ENCODE results near the gene LGI4.
"Not testable (repeated sequence)": the region's sequence is repeated elsewhere in the genome, so short reads cannot be mapped to it uniquely, and the experiment has no call there.

Gene LGI4

GRCh38 chr19:35106291-35106583 is 28.6 kb downstream of the LGI4 start:
- TF ChIP-seq POLR2A (IDR thresholded peaks at IDR 0.05; ENCODE audit: low read length): no peak
- TF ChIP-seq GATA1 (IDR thresholded peaks at IDR 0.05; ENCODE audit: low read depth, low read length): no peak
- DNase-seq: no peak

- TF ChIP-seq POLR2A (IDR thresholded peaks at IDR 0.05; ENCODE audit: low read length): no peak
- TF ChIP-seq GATA1 (IDR thresholded peaks at IDR 0.05; ENCODE audit: low read depth, low read length): no peak
- peak in 1 of 2 experiments; percentile 13 for DNase-seq
Observed at GRCh38 chr19:35105411-35106290, 29.2 kb downstream of the LGI4 start.

GRCh38 chr19:35105047-35105410 is 29.8 kb downstream of the LGI4 start:
- TF ChIP-seq POLR2A (IDR thresholded peaks at IDR 0.05; ENCODE audit: low read length) (no peak), GATA1 (IDR thresholded peaks at IDR 0.05; ENCODE audit: low read depth, low read length) (no peak)
- DNase-seq: no peak

GRCh38 chr19:35104361-35104760 is 30.5 kb downstream of the LGI4 start:
- DNase-seq: no peak
- TF ChIP-seq POLR2A (IDR thresholded peaks at IDR 0.05; ENCODE audit: low read length) (no peak), GATA1 (IDR thresholded peaks at IDR 0.05; ENCODE audit: low read depth, low read length) (no peak)

DNA sequence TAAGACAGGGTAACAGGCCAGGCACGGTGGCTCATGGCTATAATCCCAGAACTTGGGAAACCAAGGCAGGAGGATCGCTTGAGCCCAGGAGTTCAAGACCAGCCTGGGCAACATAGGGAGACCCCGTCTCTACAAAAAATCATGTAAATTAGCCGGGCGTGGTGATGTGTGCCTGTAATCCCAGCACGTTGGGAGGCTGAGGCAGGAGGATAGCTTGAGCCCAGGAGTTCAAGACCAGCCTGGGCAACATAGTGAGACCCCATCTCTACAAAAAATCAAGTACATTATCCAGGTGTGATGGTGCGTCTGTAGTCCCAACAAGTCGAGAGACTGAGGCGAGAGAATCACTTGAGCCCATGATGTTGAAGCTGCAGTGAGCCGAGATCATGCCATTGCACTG is 31.2 kb downstream of the LGI4 start:
- DNase-seq: not testable (repeated sequence)

DNA sequence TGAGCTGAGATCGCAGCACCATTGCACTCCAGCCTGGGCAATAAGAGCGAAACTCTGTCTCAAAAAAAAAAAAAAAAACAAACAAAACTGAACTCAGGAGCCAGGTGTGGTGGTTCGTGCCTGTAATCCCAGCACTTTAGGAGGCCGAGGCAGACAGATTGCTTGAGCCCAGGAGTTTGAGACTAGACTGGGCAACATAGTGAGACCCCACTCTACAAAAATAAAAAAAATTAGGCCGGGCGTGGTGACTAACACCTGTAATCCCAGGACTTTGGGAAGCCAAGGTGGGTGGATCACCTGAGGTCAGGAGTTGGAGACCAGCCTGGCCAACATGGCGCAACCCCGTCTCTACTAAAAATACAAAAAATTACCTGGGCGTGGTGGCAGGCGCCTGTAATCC is 32.9 kb downstream of the LGI4 start:
- DNase-seq: not testable (repeated sequence)

GRCh38 chr19:35100588-35101533 is 34.0 kb downstream of the LGI4 start:
- TF ChIP-seq POLR2A (IDR thresholded peaks at IDR 0.05; ENCODE audit: low read length): no peak
- TF ChIP-seq GATA1 (IDR thresholded peaks at IDR 0.05; ENCODE audit: low read depth, low read length): no peak
- no peak for DNase-seq

DNA sequence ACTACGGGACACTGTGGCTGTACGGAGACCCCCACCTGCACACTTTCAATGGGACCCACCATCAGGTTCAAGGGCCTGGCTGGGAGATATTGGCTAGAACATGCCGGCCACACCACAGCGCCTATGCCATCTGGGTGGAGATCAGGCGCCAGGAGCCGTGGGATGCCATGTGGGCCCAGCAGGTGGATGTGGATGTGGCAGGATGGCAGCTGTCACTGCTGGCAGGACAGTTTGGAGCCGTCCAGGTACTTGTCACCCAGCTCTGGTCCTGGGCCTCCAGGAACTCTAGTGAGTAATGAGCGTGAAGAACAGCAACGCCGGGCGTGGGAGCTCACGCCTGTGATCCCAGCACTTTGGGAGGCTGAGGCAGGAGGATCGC is 35.0 kb downstream of the LGI4 start:
- TF ChIP-seq GATA1 (IDR thresholded peaks at IDR 0.05; ENCODE audit: low read depth, low read length) (no peak), POLR2A (IDR thresholded peaks at IDR 0.05; ENCODE audit: low read length) (no peak)
- DNase-seq: no peak

- no peak for DNase-seq
- TF ChIP-seq GATA1 (IDR thresholded peaks at IDR 0.05; ENCODE audit: low read depth, low read length) (no peak), POLR2A (IDR thresholded peaks at IDR 0.05; ENCODE audit: low read length) (no peak)
Observed at GRCh38 chr19:35099155-35099896, 35.5 kb downstream of the LGI4 start.

DNA sequence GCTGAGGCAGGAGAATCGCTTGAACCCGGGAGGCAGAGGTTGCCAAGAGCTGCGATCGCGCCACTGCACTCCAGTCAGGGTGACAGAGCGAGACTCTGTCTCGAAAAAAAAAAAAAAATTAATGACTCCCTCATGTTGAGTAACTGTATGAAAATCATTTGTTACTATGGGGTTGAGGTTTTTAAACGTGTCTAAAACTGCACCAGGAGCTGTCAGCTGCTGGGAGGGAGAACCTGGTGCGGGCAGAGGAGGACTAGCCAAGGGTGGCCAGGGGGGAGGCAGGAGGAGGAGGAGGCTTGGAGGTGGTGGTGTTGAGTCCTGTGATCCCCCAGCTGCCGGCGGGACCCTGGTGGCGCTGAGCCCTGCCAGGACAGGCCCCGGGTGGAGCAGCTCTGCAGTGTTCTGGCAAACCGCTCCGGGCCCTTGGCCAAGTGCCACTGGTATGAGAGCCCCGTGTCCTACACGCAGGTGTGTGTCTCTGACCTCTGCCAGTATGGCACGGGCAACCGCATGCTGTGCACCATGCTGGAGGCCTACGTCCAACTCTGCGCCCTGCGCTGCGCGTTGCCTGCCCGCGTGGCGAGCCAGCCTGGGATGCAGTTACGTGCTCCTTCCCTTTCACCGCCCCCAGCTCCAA is 36.3 kb downstream of the LGI4 start:
- no peak for DNase-seq
- TF ChIP-seq POLR2A (IDR thresholded peaks at IDR 0.05; ENCODE audit: low read length): no peak
- no peak for TF ChIP-seq GATA1 (IDR thresholded peaks at IDR 0.05; ENCODE audit: low read depth, low read length)

- TF ChIP-seq GATA1 (IDR thresholded peaks at IDR 0.05; ENCODE audit: low read depth, low read length) (no peak), POLR2A (IDR thresholded peaks at IDR 0.05; ENCODE audit: low read length) (no peak)
- DNase-seq: no peak
Observed at GRCh38 chr19:35095667-35096368, 39.0 kb downstream of the LGI4 start.

- DNase-seq: no peak
- TF ChIP-seq POLR2A (IDR thresholded peaks at IDR 0.05; ENCODE audit: low read length): no peak
- no peak for TF ChIP-seq GATA1 (IDR thresholded peaks at IDR 0.05; ENCODE audit: low read depth, low read length)
Observed at GRCh38 chr19:35094656-35095055, 40.2 kb downstream of the LGI4 start.

- no peak for DNase-seq
- no peak for TF ChIP-seq POLR2A (IDR thresholded peaks at IDR 0.05; ENCODE audit: low read length)
- TF ChIP-seq GATA1 (IDR thresholded peaks at IDR 0.05; ENCODE audit: low read depth, low read length): no peak
Observed at GRCh38 chr19:35093941-35094647, 40.8 kb downstream of the LGI4 start.

Data from erythroblast (primary cell).